WTC11 (cell line): ENCODE results near the gene ADCYAP1R1. TPM values are rescaled to one million over a fixed set of nuclear protein-coding genes. Genes with fewer than 3 reads are reported as not detected.

Experiments used
- ATAC-seq: fragments of 200-7000 bp; cut with Tn5 transposase; 2 replicates; pipeline ENCODE4 v1.10.0; 2021; ENCODE audit warnings: mild to moderate bottlenecking, moderate library complexity
- CTCF ChIA-PET: fragments of 300-600 bp; sonication (Branson Sonifier 250); formaldehyde crosslinking; loops from one replicate; lab custom pipeline; 2021; ENCODE audit warnings: antibody characterized with exemption; lab: Charles Lee
- POLR2A ChIA-PET: fragments of 350-600 bp; sonication (Branson Sonifier 250); formaldehyde crosslinking; loops from one replicate; lab custom pipeline; 2021; ENCODE audit warnings: antibody characterized with exemption; lab: Charles Lee
- DNase-seq: peaks from one replicate; pipeline ENCODE4 v3.0.0; 2021; ENCODE audit warnings: low spot score
- H3K27ac Mint-ChIP-seq: 2 replicates; pipeline ENCODE4 v1.8.0; 2021; ENCODE audit warnings: mixed read lengths
- H3K27me3 Mint-ChIP-seq: 2 replicates; pipeline ENCODE4 v1.8.0; 2021; ENCODE audit warnings: low read depth, mild to moderate bottlenecking, moderate library complexity, mixed read lengths
- H3K36me3 Mint-ChIP-seq: 2 replicates; pipeline ENCODE4 v1.8.0; 2021; ENCODE audit warnings: mixed read lengths
- H3K4me1 Mint-ChIP-seq: 2 replicates; pipeline ENCODE4 v1.8.0; 2022; ENCODE audit warnings: mixed read lengths
- H3K4me3 Mint-ChIP-seq: 2 replicates; pipeline ENCODE4 v1.8.0; 2021; ENCODE audit warnings: mild to moderate bottlenecking, moderate library complexity, mixed read lengths
- H3K9me3 Mint-ChIP-seq: 2 replicates; pipeline ENCODE4 v1.8.0; 2021; ENCODE audit warnings: mixed read lengths
- CTCF ChIP-seq: fragments of 200-600 bp; IDR thresholded peaks from 2 replicates; pipeline ENCODE4 v1.8.0; 2022; ENCODE audit warnings: antibody characterized with exemption
- ERG ChIP-seq: fragments of 250-450 bp; sonication (Bioruptor Pico); IDR thresholded peaks from 2 replicates; pipeline ENCODE4 v1.8.0; 2021; ENCODE audit warnings: mild to moderate bottlenecking
- ETV6 ChIP-seq: sonication (generic); formaldehyde crosslinking; IDR thresholded peaks from 2 replicates; pipeline ENCODE4 v1.8.1; 2022; ENCODE audit warnings: mild to moderate bottlenecking, missing genetic modification reagents
- FOXP1 ChIP-seq: sonication (generic); formaldehyde crosslinking; IDR thresholded peaks from 2 replicates; pipeline ENCODE4 v1.8.0; 2022; ENCODE audit warnings: missing genetic modification reagents, mild to moderate bottlenecking, moderate library complexity, borderline replicate concordance
- HMGA2 ChIP-seq: fragments of 250-450 bp; sonication (Bioruptor Pico); IDR thresholded peaks from 2 replicates; pipeline ENCODE4 v1.4.0; 2021; ENCODE audit warnings: mild to moderate bottlenecking, moderate library complexity
- HMGXB4 ChIP-seq: sonication (generic); formaldehyde crosslinking; IDR thresholded peaks from 2 replicates; pipeline ENCODE4 v1.8.1; 2023; ENCODE audit warnings: mild to moderate bottlenecking, moderate library complexity, missing genetic modification reagents
- JAZF1 ChIP-seq: fragments of 250-450 bp; sonication (Bioruptor Pico); IDR thresholded peaks from 2 replicates; pipeline ENCODE4 v1.9.0; 2021; ENCODE audit warnings: moderate library complexity, mild to moderate bottlenecking, inconsistent platforms
- KAT7 ChIP-seq: sonication (generic); formaldehyde crosslinking; IDR thresholded peaks from 2 replicates; pipeline ENCODE4 v1.8.1; 2023; ENCODE audit warnings: missing genetic modification reagents, mild to moderate bottlenecking, borderline replicate concordance
- NFE2L1 ChIP-seq: sonication (generic); formaldehyde crosslinking; IDR thresholded peaks from 2 replicates; pipeline ENCODE4 v1.8.1; 2023; ENCODE audit warnings: missing genetic modification reagents
- RORB ChIP-seq: fragments of 250-450 bp; sonication (Bioruptor Pico); IDR thresholded peaks from 2 replicates; pipeline ENCODE4 v1.9.0; 2021; ENCODE audit warnings: mild to moderate bottlenecking
- SMAD3 ChIP-seq: sonication (generic); formaldehyde crosslinking; IDR thresholded peaks from 2 replicates; pipeline ENCODE4 v1.8.0; 2022; ENCODE audit warnings: missing genetic modification reagents, mild to moderate bottlenecking, borderline replicate concordance
- SP1 ChIP-seq: sonication (generic); formaldehyde crosslinking; conservative IDR thresholded peaks from 2 replicates; pipeline ENCODE4 v1.8.1; 2022; ENCODE audit warnings: missing genetic modification reagents
- TCF7 ChIP-seq: sonication (generic); formaldehyde crosslinking; IDR thresholded peaks from 2 replicates; pipeline ENCODE4 v1.8.0; 2022; ENCODE audit warnings: mild to moderate bottlenecking, low read depth, missing genetic modification reagents, moderate library complexity
- ZBTB21 ChIP-seq: sonication (generic); formaldehyde crosslinking; IDR thresholded peaks from 2 replicates; pipeline ENCODE4 v1.8.1; 2023; ENCODE audit warnings: mild to moderate bottlenecking, missing genetic modification reagents, borderline replicate concordance
- ZNF281 ChIP-seq: sonication (generic); formaldehyde crosslinking; IDR thresholded peaks from 2 replicates; pipeline ENCODE4 v1.8.0; 2023; ENCODE audit warnings: mild to moderate bottlenecking, missing genetic modification reagents
- ZNF416 ChIP-seq: fragments of 250-450 bp; sonication (Bioruptor Pico); IDR thresholded peaks from 2 replicates; pipeline ENCODE4 v1.9.0; 2021; ENCODE audit warnings: mild to moderate bottlenecking, inconsistent platforms
- total RNA-seq: library from RNA; stranded (reverse); gene quantifications from 3 replicates; pipeline ENCODE4 v1.2.3, GENCODE V29; 2021

Gene ADCYAP1R1
- total RNA-seq, 1 experiment from 2014 or later, result 9.9 TPM

GRCh38 chr7:31049005-31049765 is 2.9 kb upstream of the ADCYAP1R1 start (continued):
- no peak for TF ChIP-seq ZBTB21 (CRISPR knock-in tag)
- no peak for TF ChIP-seq JAZF1 (CRISPR knock-in tag)
- TF ChIP-seq HMGA2 (CRISPR knock-in tag), result no peak
- no peak for TF ChIP-seq NFE2L1 (CRISPR knock-in tag)
- no peak for TF ChIP-seq ERG (CRISPR knock-in tag)

- no peak overlapping the region for H3K27ac Mint-ChIP-seq
- DNase-seq (no peak), ATAC-seq (peak; percentile 26)
- H3K4me1 Mint-ChIP-seq, result peaks cover 31% of the 10 kb centered on the region
- no peaks in the 10 kb centered on the region for H3K36me3 Mint-ChIP-seq
- H3K9me3 Mint-ChIP-seq, result no peaks in the 10 kb centered on the region
- TF ChIP-seq ETV6 (CRISPR knock-in tag) (peak; percentile 57; the same call in 1 of the 2 replicates), TCF7 (CRISPR knock-in tag) (peak; percentile 61; the same call in 1 of the 2 replicates), KAT7 (CRISPR knock-in tag) (0 out of 2 replicates have a peak, but pooled peaks have one; percentile 30), SP1 (CRISPR knock-in tag) (peak; percentile 10; the same call in 1 of the 2 replicates), SMAD3 (no peak), FOXP1 (CRISPR knock-in tag) (peak; percentile 26; the same call in 1 of the 2 replicates)
- POLR2A ChIA-PET, result no interaction called here
- H3K4me3 Mint-ChIP-seq, result peak overlapping the region; percentile 71
- CTCF ChIA-PET, result interaction anchor here (1.1 to 11.7 kb wide), 7 partner anchors 9 to 73 kb away, joined by 3 to 89 read pairs (median 10); no protein-coding TSS in a partner anchor
- peaks cover 43% of the 10 kb centered on the region for H3K27me3 Mint-ChIP-seq
Measured at GRCh38 chr7:31052487-31052840, 356 bp downstream of the ADCYAP1R1 start.

- H3K27me3 Mint-ChIP-seq, result peaks cover 43% of the 10 kb centered on the region
- CTCF ChIA-PET, result interaction anchor here (0.8 to 11.7 kb wide), 10 partner anchors 8 to 78 kb away, joined by 3 to 89 read pairs (median 6); no protein-coding TSS in a partner anchor
Measured at GRCh38 chr7:31052841-31053601, 913 bp downstream of the ADCYAP1R1 start.

GRCh38 chr7:31053986-31054385 is 1.9 kb downstream of the ADCYAP1R1 start:
- Mint-ChIP-seq H3K4me1 (peaks cover 29% of the 10 kb centered on the region), H3K4me3 (peak overlapping the region; percentile 71), H3K9me3 (no peaks in the 10 kb centered on the region), H3K27ac (no peak overlapping the region), H3K27me3 (peaks cover 43% of the 10 kb centered on the region), H3K36me3 (no peaks in the 10 kb centered on the region)
- DNase-seq, result no peak
- ChIA-PET POLR2A (no interaction called here), CTCF (interaction anchor here (1.1 to 11.7 kb wide), 8 partner anchors 7 to 71 kb away, joined by 3 to 89 read pairs (median 8); no protein-coding TSS in a partner anchor)
- ATAC-seq, result no peak
- no peak for TF ChIP-seq CTCF
- TF ChIP-seq HMGXB4 (CRISPR knock-in tag), result no peak
- TF ChIP-seq NFE2L1 (CRISPR knock-in tag), result no peak
- no peak for TF ChIP-seq ZNF416 (CRISPR knock-in tag)
- TF ChIP-seq ERG (CRISPR knock-in tag), result no peak
- no peak for TF ChIP-seq RORB (CRISPR knock-in tag)
- no peak for TF ChIP-seq ZNF281

More at GRCh38 chr7:31052841-31053601, 913 bp downstream of the ADCYAP1R1 start:
- Mint-ChIP-seq H3K4me3 (peak overlapping the region; percentile 71), H3K27ac (no peak overlapping the region), H3K9me3 (no peaks in the 10 kb centered on the region), H3K36me3 (no peaks in the 10 kb centered on the region), H3K4me1 (peaks cover 32% of the 10 kb centered on the region)
- ATAC-seq (peak; percentile 1; the same call in 1 of the 2 replicates), DNase-seq (peak; percentile 38)
- TF ChIP-seq KAT7 (CRISPR knock-in tag) (0 out of 2 replicates have a peak, but pooled peaks have one; percentile 12), ZNF416 (CRISPR knock-in tag) (no peak)
- POLR2A ChIA-PET, result interaction anchor here (0.6 kb wide), 1 partner anchor 68 kb away, joined by 5 read pairs; no protein-coding TSS in a partner anchor
